ENCODE results near the gene BAD.

Gene BAD

DNA sequence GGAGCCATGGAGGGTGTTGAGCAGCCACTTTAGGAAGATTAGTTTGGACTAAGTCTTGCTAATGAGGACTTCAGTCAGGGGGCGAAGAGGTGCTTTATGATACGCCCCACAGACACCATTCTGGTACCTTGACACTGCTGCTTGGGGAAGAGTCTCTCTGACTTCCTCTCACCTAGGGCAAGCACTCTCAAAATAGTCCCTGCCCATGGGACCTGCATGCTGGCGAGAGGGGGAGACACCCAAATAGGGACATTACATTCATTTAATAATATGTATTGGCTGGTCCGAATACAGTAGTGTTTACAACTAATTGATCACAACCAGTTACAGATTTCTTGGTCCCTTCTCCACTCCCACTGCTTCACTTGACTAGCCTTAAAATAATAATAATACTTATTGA, 11.3 kb upstream of the BAD start:
- no peaks in the 10 kb centered on the region for H3K36me3 ChIP-seq (ENCODE audit: control insufficient read depth, insufficient read depth, low read length)
- H3K27ac ChIP-seq (ENCODE audit: insufficient read depth, low read depth, low read length, poor library complexity, severe bottlenecking), result no peak overlapping the region
- H3K4me1 ChIP-seq (ENCODE audit: control insufficient read depth, insufficient read depth, low read length), result peaks cover 27% of the 10 kb centered on the region
- H3K4me3 ChIP-seq (ENCODE audit: insufficient read depth, low read depth, low read length), result no peak overlapping the region
- no peaks in the 10 kb centered on the region for H3K9me3 ChIP-seq (ENCODE audit: control insufficient read depth, low read length)
- peaks cover 100% of the 10 kb centered on the region for H3K27me3 ChIP-seq (ENCODE audit: control insufficient read depth, insufficient read depth, low read length, poor library complexity, severe bottlenecking)
- 77 to 89% methylated on average over 2 to 3 of the region's 4 CpGs for WGBS, 2 experiments

DNA sequence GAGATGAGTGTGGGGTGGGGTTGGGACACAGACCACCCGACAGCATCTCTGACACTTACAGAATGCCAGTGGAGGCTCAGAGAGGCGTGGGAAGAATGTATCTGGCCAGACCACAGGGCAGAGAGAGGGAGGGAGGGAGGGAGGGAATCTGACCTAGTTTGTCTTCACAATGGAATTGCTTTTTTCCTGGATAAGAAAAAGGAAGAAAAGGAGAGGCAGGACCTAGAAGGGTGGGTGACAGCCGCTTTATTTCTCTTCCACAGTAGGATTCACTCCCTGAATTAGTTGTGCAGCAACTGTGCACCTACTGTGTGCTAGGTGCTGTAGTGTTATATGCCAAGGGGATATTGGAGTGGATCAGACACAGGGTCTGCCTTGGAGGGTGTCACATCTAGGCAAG, 10.3 kb upstream of the BAD start:
- Histone ChIP-seq H3K4me1 (ENCODE audit: control insufficient read depth, insufficient read depth, low read length) (peaks cover 19% of the 10 kb centered on the region), H3K36me3 (ENCODE audit: control insufficient read depth, insufficient read depth, low read length) (no peaks in the 10 kb centered on the region), H3K27me3 (ENCODE audit: control insufficient read depth, insufficient read depth, low read length, poor library complexity, severe bottlenecking) (peaks cover 100% of the 10 kb centered on the region), H3K27ac (ENCODE audit: insufficient read depth, low read depth, low read length, poor library complexity, severe bottlenecking) (no peak overlapping the region), H3K4me3 (ENCODE audit: insufficient read depth, low read depth, low read length) (no peak overlapping the region), H3K9me3 (ENCODE audit: control insufficient read depth, low read length) (no peaks in the 10 kb centered on the region)
- WGBS, 2 experiments, result 50 to 55% methylated on average over 3 of the region's 3 CpGs

DNA sequence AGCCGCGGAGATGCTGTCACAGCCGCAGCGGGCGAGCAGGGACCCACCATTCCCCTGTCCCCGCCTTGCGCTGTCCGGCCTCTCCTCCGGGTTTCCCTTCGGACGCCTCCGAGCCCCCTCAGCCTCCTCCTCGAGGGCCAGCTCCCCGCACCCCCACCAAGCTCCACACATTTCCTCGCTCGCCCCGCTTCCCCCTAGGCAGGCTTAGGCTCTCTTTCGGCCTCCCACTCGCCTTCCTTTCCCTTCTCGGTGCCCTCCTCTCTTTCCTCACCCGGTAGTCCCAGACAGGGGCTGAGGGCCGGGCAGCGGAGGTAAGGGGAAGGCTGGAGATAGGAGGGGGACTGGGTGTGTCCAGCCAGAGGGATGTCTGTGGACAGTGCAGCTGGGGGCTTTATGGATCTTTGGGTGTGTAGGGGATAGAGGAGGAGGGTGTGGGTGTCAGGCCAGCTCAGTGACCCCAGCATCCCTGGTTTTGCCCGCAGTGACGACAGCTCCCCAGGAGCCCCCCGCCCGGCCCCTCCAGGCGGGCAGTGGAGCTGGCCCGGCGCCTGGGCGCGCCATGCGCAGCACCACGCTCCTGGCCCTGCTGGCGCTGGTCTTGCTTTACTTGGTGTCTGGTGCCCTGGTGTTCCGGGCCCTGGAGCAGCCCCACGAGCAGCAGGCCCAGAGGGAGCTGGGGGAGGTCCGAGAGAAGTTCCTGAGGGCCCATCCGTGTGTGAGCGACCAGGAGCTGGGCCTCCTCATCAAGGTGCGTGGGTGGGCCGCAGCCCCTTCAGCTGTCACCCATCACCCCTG, 8.2 kb upstream of the BAD start:
- WGBS, 2 experiments, result 41% methylated on average over 42 of the region's 42 CpGs
- Histone ChIP-seq H3K4me1 (ENCODE audit: control insufficient read depth, insufficient read depth, low read length) (peaks cover 13% of the 10 kb centered on the region), H3K4me3 (ENCODE audit: insufficient read depth, low read depth, low read length) (no peak overlapping the region), H3K27ac (ENCODE audit: insufficient read depth, low read depth, low read length, poor library complexity, severe bottlenecking) (no peak overlapping the region), H3K9me3 (ENCODE audit: control insufficient read depth, low read length) (no peaks in the 10 kb centered on the region), H3K36me3 (ENCODE audit: control insufficient read depth, insufficient read depth, low read length) (no peaks in the 10 kb centered on the region), H3K27me3 (ENCODE audit: control insufficient read depth, insufficient read depth, low read length, poor library complexity, severe bottlenecking) (peaks cover 88% of the 10 kb centered on the region)

DNA sequence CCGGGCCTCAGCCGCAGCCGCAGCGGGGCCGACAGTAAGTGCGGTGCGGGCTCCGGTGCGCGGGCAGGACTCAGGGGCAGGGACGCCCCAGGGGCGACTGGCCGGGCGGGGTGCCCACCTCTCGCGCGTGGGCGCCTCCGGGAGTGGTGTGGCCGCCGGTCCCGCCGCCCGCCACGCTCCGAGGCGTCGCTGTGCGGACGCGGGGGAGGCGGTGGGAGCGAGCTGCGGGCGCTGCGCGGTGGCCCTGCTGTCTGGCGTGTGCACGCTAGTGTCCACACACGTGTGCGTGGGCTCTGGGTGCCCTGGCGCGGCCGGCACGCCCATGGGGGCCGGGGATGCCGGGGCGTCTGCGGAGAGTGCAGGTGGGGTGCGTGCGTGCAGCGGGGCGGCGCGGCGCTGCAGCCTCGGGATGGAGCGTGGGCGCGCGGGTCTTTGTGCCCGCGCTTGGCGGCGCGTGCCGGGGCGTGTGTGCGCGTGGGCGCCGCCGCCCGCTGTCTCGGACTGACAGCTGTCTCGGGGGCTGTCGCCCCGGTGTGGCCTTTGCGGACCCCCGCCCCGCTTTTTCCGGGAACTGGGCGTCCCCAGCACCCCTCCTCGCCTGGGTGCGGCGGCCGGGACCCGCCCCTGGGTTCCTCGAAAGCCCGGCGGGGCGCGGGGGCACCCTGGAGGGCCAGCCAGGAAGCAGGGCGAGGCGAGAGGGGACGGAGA, 7.4 kb upstream of the BAD start:
- Histone ChIP-seq H3K27me3 (ENCODE audit: control insufficient read depth, insufficient read depth, low read length, poor library complexity, severe bottlenecking) (peaks cover 80% of the 10 kb centered on the region), H3K36me3 (ENCODE audit: control insufficient read depth, insufficient read depth, low read length) (no peaks in the 10 kb centered on the region), H3K27ac (ENCODE audit: insufficient read depth, low read depth, low read length, poor library complexity, severe bottlenecking) (no peak overlapping the region), H3K4me3 (ENCODE audit: insufficient read depth, low read depth, low read length) (peak overlapping the region; percentile 4), H3K4me1 (ENCODE audit: control insufficient read depth, insufficient read depth, low read length) (peaks cover 13% of the 10 kb centered on the region), H3K9me3 (ENCODE audit: control insufficient read depth, low read length) (no peaks in the 10 kb centered on the region)
- 2% methylated on average over 96 of the region's 96 CpGs for WGBS, 2 experiments

DNA sequence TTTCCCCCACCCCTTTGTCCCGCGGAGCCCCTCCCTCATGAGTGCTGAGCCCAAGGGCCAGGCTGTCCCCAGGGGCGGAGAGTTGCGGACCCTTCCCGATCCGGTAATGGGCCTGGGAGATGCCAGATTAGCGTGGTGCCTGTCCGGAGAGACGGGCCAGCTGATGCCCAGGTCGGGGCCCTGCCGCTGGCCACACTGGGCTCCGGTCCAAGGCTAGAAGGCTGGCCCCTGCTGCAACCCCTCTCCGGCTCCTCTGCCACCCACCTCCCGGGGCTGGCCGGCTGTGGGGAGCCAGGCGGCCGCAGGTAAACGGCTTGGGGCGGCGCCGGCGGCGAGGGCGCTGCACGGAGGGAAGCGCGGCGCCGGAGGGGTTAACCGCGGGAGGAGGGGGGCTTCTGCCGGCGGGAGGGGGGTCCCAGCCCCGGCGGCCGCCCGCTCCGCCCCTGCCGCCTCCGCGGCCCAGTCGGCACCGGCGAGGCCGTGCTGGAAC, 6.8 kb upstream of the BAD start, which contains the start of gene KCNK4:
Gene KCNK4 (plus strand): TSS at position 41 of the 490 bp plus-strand sequence. CDS start 1,717 bp downstream, outside the sequence.
- H3K4me1 ChIP-seq (ENCODE audit: control insufficient read depth, insufficient read depth, low read length), result peaks cover 13% of the 10 kb centered on the region
- peak within 1 kb of the TSS; percentile 4 for H3K4me3 ChIP-seq (ENCODE audit: insufficient read depth, low read depth, low read length)
- no peaks in the 10 kb centered on the region for H3K9me3 ChIP-seq (ENCODE audit: control insufficient read depth, low read length)
- H3K27me3 ChIP-seq (ENCODE audit: control insufficient read depth, insufficient read depth, low read length, poor library complexity, severe bottlenecking), result peaks cover 74% of the 10 kb centered on the region
- no peaks in the 10 kb centered on the region for H3K36me3 ChIP-seq (ENCODE audit: control insufficient read depth, insufficient read depth, low read length)
- H3K27ac ChIP-seq (ENCODE audit: insufficient read depth, low read depth, low read length, poor library complexity, severe bottlenecking), result no peak within 1 kb of the TSS
- WGBS, 2 experiments, result 3% methylated on average over 45 of the region's 45 CpGs

DNA sequence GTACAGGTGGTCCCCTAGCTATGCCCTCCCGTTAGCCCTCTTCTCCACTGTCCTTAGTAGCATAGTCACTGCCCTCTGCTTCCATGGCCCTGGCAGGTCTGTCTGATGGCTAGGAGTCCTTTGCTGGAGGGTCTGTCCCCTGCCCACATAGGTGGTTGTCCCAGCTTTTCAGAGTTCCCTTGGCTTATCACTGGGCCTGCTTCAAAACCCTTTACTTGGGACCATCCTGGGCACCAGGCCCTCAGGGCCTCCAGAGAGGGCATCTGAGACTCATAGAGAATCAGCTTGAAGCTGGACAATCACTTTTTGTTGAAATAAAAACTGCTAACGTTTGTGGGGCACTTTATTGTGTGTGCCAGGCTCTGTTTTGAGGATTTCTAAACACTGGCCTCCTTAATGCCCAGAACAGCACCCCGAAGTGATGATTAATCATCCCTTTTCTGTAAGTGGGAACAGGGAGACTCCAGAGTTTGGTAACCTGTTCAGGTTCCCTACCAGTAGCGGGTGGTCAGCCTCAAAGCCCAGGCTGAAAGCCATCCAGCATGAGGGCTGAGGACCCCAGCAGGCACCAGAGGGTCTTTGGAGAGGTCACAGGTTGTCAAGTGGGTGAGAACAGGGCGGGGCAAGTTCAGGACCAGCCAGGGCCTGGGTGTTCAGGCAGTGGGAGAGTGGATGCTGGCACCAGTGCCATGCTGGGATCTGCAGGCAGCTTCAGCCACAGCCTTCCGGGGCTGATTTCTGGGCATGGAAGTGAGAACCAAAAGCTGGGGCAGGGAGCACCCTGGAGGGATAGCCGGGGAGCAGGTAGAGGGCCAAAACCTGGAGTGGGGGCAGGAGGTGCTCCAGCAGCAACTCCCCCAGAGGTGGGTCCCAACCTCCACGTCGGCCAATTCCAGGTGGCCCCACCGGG, 6.1 kb upstream of the BAD start:
- peaks cover 13% of the 10 kb centered on the region for H3K4me1 ChIP-seq (ENCODE audit: control insufficient read depth, insufficient read depth, low read length)
- H3K27me3 ChIP-seq (ENCODE audit: control insufficient read depth, insufficient read depth, low read length, poor library complexity, severe bottlenecking), result peaks cover 67% of the 10 kb centered on the region
- H3K36me3 ChIP-seq (ENCODE audit: control insufficient read depth, insufficient read depth, low read length), result no peaks in the 10 kb centered on the region
- H3K9me3 ChIP-seq (ENCODE audit: control insufficient read depth, low read length), result no peaks in the 10 kb centered on the region
- no peak overlapping the region for H3K4me3 ChIP-seq (ENCODE audit: insufficient read depth, low read depth, low read length)
- WGBS, 2 experiments, result 48 to 54% methylated on average over 10 of the region's 10 CpGs
- H3K27ac ChIP-seq (ENCODE audit: insufficient read depth, low read depth, low read length, poor library complexity, severe bottlenecking), result no peak overlapping the region

DNA sequence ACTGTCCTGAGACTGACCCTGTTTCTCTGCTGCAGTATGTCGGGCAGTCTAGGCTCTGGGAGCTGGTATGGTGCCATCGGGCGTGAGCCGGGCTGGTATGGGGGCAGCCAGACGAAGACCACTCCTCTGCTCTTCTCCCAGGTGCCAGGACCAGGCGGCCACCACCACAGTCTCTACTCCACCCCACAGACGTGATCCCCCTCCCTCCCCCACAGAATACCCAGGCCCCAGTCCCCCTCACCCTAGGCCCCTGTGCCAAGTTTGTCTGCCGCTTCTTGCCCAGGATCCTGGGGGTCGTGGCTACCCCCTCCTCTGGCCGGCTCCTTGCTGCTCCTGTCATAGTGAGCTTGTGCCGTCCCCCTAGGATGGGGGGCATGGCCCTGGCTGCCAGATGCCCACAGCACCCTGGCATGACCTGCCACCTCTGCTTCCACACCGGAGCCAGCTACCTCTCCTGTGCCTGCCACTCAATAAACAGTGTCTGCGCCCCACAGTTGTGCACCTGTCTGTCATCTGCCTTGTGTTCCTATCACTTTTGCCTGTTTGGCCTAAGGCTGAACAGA, 4.6 kb upstream of the BAD start:
- Histone ChIP-seq H3K4me3 (ENCODE audit: insufficient read depth, low read depth, low read length) (no peak overlapping the region), H3K27ac (ENCODE audit: insufficient read depth, low read depth, low read length, poor library complexity, severe bottlenecking) (no peak overlapping the region), H3K9me3 (ENCODE audit: control insufficient read depth, low read length) (no peaks in the 10 kb centered on the region), H3K4me1 (ENCODE audit: control insufficient read depth, insufficient read depth, low read length) (peaks cover 14% of the 10 kb centered on the region), H3K27me3 (ENCODE audit: control insufficient read depth, insufficient read depth, low read length, poor library complexity, severe bottlenecking) (peaks cover 52% of the 10 kb centered on the region), H3K36me3 (ENCODE audit: control insufficient read depth, insufficient read depth, low read length) (no peaks in the 10 kb centered on the region)
- WGBS, 2 experiments, result 91 to 92% methylated on average over 13 of the region's 13 CpGs

DNA sequence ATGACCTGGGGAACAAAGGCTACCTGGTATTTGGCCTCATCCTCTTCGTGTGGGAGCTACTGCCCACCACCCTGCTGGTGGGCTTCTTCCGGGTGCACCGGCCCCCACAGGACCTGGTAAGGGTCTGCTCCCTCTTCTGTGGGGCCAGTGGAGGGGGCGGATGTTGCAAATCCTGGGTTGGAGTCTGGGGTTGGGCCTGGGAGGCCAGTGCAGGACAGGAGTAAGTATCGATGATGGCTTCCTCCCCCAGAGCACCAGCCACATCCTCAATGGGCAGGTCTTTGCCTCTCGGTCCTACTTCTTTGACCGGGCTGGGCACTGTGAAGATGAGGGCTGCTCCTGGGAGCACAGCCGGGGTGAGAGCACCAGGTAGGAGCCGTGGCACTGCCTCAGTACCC, 3.9 kb upstream of the BAD start:
- Histone ChIP-seq H3K36me3 (ENCODE audit: control insufficient read depth, insufficient read depth, low read length) (no peaks in the 10 kb centered on the region), H3K9me3 (ENCODE audit: control insufficient read depth, low read length) (no peaks in the 10 kb centered on the region), H3K27ac (ENCODE audit: insufficient read depth, low read depth, low read length, poor library complexity, severe bottlenecking) (no peak overlapping the region), H3K27me3 (ENCODE audit: control insufficient read depth, insufficient read depth, low read length, poor library complexity, severe bottlenecking) (peaks cover 45% of the 10 kb centered on the region), H3K4me1 (ENCODE audit: control insufficient read depth, insufficient read depth, low read length) (peaks cover 17% of the 10 kb centered on the region), H3K4me3 (ENCODE audit: insufficient read depth, low read depth, low read length) (no peak overlapping the region)
- 89% methylated on average over 9 of the region's 9 CpGs for WGBS, 2 experiments

DNA sequence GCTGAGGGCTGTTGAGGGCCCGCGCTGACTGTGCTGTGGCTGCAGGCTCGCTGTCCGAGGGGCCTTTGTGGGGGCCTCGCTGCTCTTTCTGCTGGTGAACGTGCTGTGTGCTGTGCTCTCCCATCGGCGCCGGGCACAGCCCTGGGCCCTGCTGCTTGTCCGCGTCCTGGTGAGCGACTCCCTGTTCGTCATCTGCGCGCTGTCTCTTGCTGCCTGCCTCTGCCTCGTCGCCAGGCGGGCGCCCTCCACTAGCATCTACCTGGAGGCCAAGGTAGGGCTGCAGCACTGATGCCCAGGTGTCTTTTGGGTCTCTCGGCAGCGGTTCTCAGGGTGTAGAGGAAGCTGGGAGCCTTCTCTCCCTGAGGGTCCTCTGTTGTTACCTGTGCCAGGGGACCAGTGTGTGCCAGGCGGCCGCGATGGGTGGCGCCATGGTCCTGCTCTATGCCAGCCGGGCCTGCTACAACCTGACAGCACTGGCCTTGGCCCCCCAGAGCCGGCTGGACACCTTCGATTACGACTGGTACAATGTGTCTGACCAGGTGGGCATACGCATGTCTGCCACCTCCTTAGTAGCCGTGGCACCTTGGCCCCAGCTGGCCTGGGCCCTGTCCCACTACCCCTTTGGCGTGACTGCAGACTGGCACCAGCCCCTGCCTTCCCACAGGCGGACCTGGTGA, 3.3 kb upstream of the BAD start:
- 93% methylated on average over 33 of the region's 33 CpGs for WGBS, 2 experiments
- Histone ChIP-seq H3K27ac (ENCODE audit: insufficient read depth, low read depth, low read length, poor library complexity, severe bottlenecking) (no peak overlapping the region), H3K27me3 (ENCODE audit: control insufficient read depth, insufficient read depth, low read length, poor library complexity, severe bottlenecking) (peaks cover 39% of the 10 kb centered on the region), H3K4me1 (ENCODE audit: control insufficient read depth, insufficient read depth, low read length) (peaks cover 17% of the 10 kb centered on the region), H3K36me3 (ENCODE audit: control insufficient read depth, insufficient read depth, low read length) (no peaks in the 10 kb centered on the region), H3K4me3 (ENCODE audit: insufficient read depth, low read depth, low read length) (no peak overlapping the region), H3K9me3 (ENCODE audit: control insufficient read depth, low read length) (no peaks in the 10 kb centered on the region)

Data from ectodermal cell (in vitro differentiated cells).